GM21825 (cell line): Measurements from ENCODE around the gene CLIC3.

ENCODE experiments used
- ATAC-seq: cut with Tn5 transposase; IDR thresholded peaks from one replicate; pipeline ENCODE4 v1.9.1; 2021; ENCODE audit warnings: mild to moderate bottlenecking, moderate library complexity; ENCODE audit not compliant: unreplicated experiment

Gene CLIC3

GRCh38 chr9:137018761-137019559 is 22.6 kb upstream of the CLIC3 start:
- ATAC-seq: no peak

GRCh38 chr9:137017791-137018497 is 21.6 kb upstream of the CLIC3 start:
- no peak for ATAC-seq

GRCh38 chr9:137017071-137017470 is 20.7 kb upstream of the CLIC3 start:
- no peak for ATAC-seq

GRCh38 chr9:137016436-137016835 is 20.1 kb upstream of the CLIC3 start:
- no peak for ATAC-seq

- no peak for ATAC-seq
Observed at GRCh38 chr9:137015976-137016375, 19.6 kb upstream of the CLIC3 start.

GRCh38 chr9:137015540-137015930 is 19.2 kb upstream of the CLIC3 start:
- no peak for ATAC-seq

GRCh38 chr9:137014776-137015539 is 18.6 kb upstream of the CLIC3 start:
- ATAC-seq: no peak

- ATAC-seq: no peak
Observed at GRCh38 chr9:137014166-137014565, 17.8 kb upstream of the CLIC3 start.

- no peak for ATAC-seq
Observed at GRCh38 chr9:137013571-137013940, 17.2 kb upstream of the CLIC3 start.

GRCh38 chr9:137012694-137013570 is 16.6 kb upstream of the CLIC3 start:
- ATAC-seq: no peak

- ATAC-seq: no peak
Observed at GRCh38 chr9:137011907-137012675, 15.7 kb upstream of the CLIC3 start.

GRCh38 chr9:137011156-137011555 is 14.8 kb upstream of the CLIC3 start:
- ATAC-seq: no peak

- ATAC-seq: no peak
Observed at GRCh38 chr9:137009938-137010732, 13.8 kb upstream of the CLIC3 start.

GRCh38 chr9:137009217-137009616 is 12.8 kb upstream of the CLIC3 start:
- ATAC-seq: no peak

- no peak for ATAC-seq
Observed at GRCh38 chr9:137008312-137008711, 11.9 kb upstream of the CLIC3 start.

- ATAC-seq: no peak
Observed at GRCh38 chr9:137007816-137008270, 11.5 kb upstream of the CLIC3 start.

GRCh38 chr9:137007108-137007815 is 10.9 kb upstream of the CLIC3 start:
- no peak for ATAC-seq
